GM18519 (cell line): ENCODE measurements around the gene WDR38.
"Not testable (repeated sequence)": the region's sequence is repeated elsewhere in the genome, so short reads cannot be mapped to it uniquely, and the experiment has no call there.

Experiments
- ATAC-seq: cut with Tn5 transposase; IDR thresholded peaks from one replicate; pipeline ENCODE4 v1.9.1; 2021; ENCODE audit warnings: mild to moderate bottlenecking, moderate library complexity; ENCODE audit not compliant: unreplicated experiment, low FRiP score

WDR38 gene

GRCh38 chr9:124831642-124832364 is 21.5 kb upstream of the WDR38 start:
- ATAC-seq, result no peak

- no peak for ATAC-seq
Observed at GRCh38 chr9:124834591-124834990, 18.7 kb upstream of the WDR38 start.

GRCh38 chr9:124835026-124835557 is 18.2 kb upstream of the WDR38 start:
- no peak for ATAC-seq

GRCh38 chr9:124838132-124838531 is 15.1 kb upstream of the WDR38 start:
- ATAC-seq, result not testable (repeated sequence)

- not testable (repeated sequence) for ATAC-seq
Observed at GRCh38 chr9:124838567-124839275, 14.5 kb upstream of the WDR38 start.

GRCh38 chr9:124839612-124840299 is 13.5 kb upstream of the WDR38 start:
- no peak for ATAC-seq

GRCh38 chr9:124840300-124840833 is 12.9 kb upstream of the WDR38 start:
- ATAC-seq, result no peak

GRCh38 chr9:124841075-124841821 is 12.0 kb upstream of the WDR38 start:
- ATAC-seq, result no peak

GRCh38 chr9:124843456-124844034 is 9.7 kb upstream of the WDR38 start:
- no peak for ATAC-seq

- ATAC-seq, result no peak
Observed at GRCh38 chr9:124844291-124844690, 9.0 kb upstream of the WDR38 start.

GRCh38 chr9:124846467-124846866 is 6.8 kb upstream of the WDR38 start:
- ATAC-seq, result not testable (repeated sequence)

- no peak for ATAC-seq
Observed at GRCh38 chr9:124846969-124847368, 6.3 kb upstream of the WDR38 start.

- ATAC-seq, result no peak
Observed at GRCh38 chr9:124849801-124850200, 3.5 kb upstream of the WDR38 start.

- no peak for ATAC-seq
Observed at GRCh38 chr9:124852121-124852828, 985 bp upstream of the WDR38 start.

- no peak for ATAC-seq
Observed at GRCh38 chr9:124853605-124854143, 414 bp downstream of the WDR38 start.

GRCh38 chr9:124854161-124854560 is 901 bp downstream of the WDR38 start:
- ATAC-seq, result no peak

GRCh38 chr9:124854822-124855221 is 1.6 kb downstream of the WDR38 start:
- ATAC-seq, result no peak

- no peak for ATAC-seq
Observed at GRCh38 chr9:124855566-124855943, 2.3 kb downstream of the WDR38 start.
